ENCODE measurements around the gene SEC31B. TPM values are rescaled to one million over a fixed set of nuclear protein-coding genes. Genes with fewer than 3 reads are reported as not detected.

SEC31B gene
- total RNA-seq, 2 donors from 2014 or later: 7.0 to 9.5 TPM

- intact Hi-C loops (cut with DNase I): no loop called here
These were observed 49.3 kb downstream of the SEC31B start for GRCh38 chr10:100470367-100470766.

GRCh38 chr10:100469756-100470155 is 49.9 kb downstream of the SEC31B start:
- no peak for DNase-seq (ENCODE audit: low spot score)
- intact Hi-C loops (cut with DNase I): no loop called here

More at GRCh38 chr10:100470367-100470766, 49.3 kb downstream of the SEC31B start:
- no peak for DNase-seq (ENCODE audit: low spot score)

GRCh38 chr10:100468978-100469377 is 50.7 kb downstream of the SEC31B start:
- no peak for DNase-seq (ENCODE audit: low spot score)
- intact Hi-C loops (cut with DNase I): no loop called here

- intact Hi-C loops (cut with DNase I): no loop called here
- no peak for DNase-seq (ENCODE audit: low spot score)
These were observed 51.3 kb downstream of the SEC31B start for GRCh38 chr10:100468322-100468721.

GRCh38 chr10:100462709-100463108 is 57.0 kb downstream of the SEC31B start, which contains the start of gene WNT8B:
TSS of gene WNT8B (plus strand) at chr10:100463009. CDS start at chr10:100463169, 160 bp downstream.
- intact Hi-C loops (cut with DNase I): no loop called here
- no peak for DNase-seq (ENCODE audit: low spot score)

- no peak for DNase-seq (ENCODE audit: low spot score)
- intact Hi-C loops (cut with DNase I): no loop called here
These were observed 70.7 kb downstream of the SEC31B start for GRCh38 chr10:100448951-100449350.

GRCh38 chr10:100447663-100448062 is 72.0 kb downstream of the SEC31B start:
- intact Hi-C loops (cut with DNase I): no loop called here
- no peak for DNase-seq (ENCODE audit: low spot score)

- no peak for DNase-seq (ENCODE audit: low spot score)
- intact Hi-C loops (cut with DNase I): no loop called here
These were observed 73.4 kb downstream of the SEC31B start for GRCh38 chr10:100446130-100446761.

GRCh38 chr10:100442548-100442947 is 77.1 kb downstream of the SEC31B start:
- DNase-seq (ENCODE audit: low spot score): no peak

GRCh38 chr10:100438674-100439315 is 80.9 kb downstream of the SEC31B start:
- no peak for DNase-seq (ENCODE audit: low spot score)
- intact Hi-C loops (cut with DNase I): no loop called here

More at GRCh38 chr10:100442548-100442947, 77.1 kb downstream of the SEC31B start:
- intact Hi-C loops (cut with DNase I): no loop called here

Other genes starting within 250 kb of the SEC31B start
- gene BLOC1S2, start 233.2 kb downstream of the SEC31B start, total RNA-seq: 10 to 100 TPM; 23.6 to 24.6 TPM
- not detected for gene PKD2L1, start 189.6 kb downstream of the SEC31B start, total RNA-seq
- gene SCD, start 172.6 kb downstream of the SEC31B start, total RNA-seq: 10 to 100 TPM in 1 of 2 donors, 1 to 10 TPM in 1; 7.7 to 14.9 TPM
- not detected for gene WNT8B, start 56.9 kb downstream of the SEC31B start, total RNA-seq
- gene NDUFB8, start 10.0 kb upstream of the SEC31B start, total RNA-seq: 100 to 1,000 TPM; 139 to 152 TPM
- 10 to 100 TPM; 30.8 to 40.0 TPM for gene HIF1AN, start 16.1 kb upstream of the SEC31B start, total RNA-seq
- gene PAX2, start 225.7 kb upstream of the SEC31B start, total RNA-seq: not detected

All from posterior vena cava (tissue), 2 donors.